GM10847 (cell line): ENCODE measurements around the gene MARCHF9.
A peak's percentile ranks its signal among the peaks of the same experiment; 100 is the strongest.

Experiments
- POLR2A ChIP-seq: IDR thresholded peaks from 2 replicates; pipeline ENCODE4 v1.6.1; 2011; ENCODE audit not compliant: insufficient read length; ENCODE audit errors: extremely low read depth

Gene MARCHF9

DNA sequence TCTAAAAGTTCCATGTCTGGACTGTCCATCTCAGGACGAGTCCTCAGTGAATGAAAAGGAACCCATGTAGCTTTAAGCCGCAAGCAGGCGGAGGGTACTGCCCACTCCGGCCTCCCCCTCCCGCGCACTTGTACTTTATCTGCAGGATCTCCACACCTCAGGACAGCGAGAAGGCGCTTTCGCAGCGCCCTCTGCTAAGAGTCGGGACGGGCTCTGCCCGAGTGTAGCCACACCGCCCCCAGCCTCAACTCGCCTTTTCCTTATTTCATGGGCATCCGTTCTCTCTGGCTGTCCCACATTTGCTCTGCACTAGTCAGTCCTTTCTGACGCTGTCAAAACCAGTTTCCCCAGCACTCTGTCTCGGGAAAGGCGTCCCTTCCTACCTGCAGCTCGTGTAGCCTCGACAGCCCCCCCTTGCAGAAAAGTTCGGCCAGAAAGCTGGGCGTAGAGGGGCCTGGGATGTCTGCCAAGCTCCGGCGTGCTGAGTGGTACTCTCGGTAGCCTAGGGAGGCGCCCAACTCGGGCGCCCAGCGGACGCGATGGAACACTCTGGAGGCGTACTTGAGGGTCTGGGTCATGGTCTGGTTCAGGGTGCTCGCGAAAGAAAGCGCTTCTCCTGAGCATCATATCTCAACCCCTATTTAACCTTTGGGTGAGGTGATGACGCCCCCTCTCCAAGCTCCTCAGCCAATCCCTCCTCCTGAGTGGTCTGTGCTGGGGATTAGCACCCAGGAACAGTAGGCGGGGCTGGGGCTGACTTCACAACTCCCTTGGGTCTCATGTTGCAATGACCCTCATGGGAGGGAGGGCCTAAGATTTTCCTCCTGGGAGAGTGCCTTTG is 11.8 kb downstream of the MARCHF9 start, which contains the start of gene CYP27B1:
TSS of gene CYP27B1 (minus strand) at position 615 of the 841 bp plus-strand sequence. CDS start at position 578, 37 bp downstream.
- TF ChIP-seq POLR2A: no peak

DNA sequence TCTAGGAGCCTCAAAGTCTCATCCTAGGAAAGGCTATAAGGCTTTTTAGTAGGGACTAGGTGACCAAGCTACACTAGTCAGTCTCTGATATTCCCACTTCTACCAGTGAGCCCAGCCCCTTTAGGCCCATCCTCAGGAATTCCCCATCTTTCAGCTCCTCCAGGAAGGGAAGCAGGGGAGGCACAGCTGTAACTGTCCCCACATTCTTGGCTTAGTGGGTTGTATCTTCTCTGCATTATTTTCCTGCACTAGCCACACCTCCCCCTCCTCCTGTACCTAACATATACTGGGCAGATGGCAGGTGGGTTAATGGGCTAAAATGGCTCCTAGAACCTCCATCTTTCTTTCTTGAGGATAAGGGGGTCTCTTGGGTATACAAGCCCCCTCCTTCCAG is 12.4 kb downstream of the MARCHF9 start:
- TF ChIP-seq POLR2A: no peak

DNA sequence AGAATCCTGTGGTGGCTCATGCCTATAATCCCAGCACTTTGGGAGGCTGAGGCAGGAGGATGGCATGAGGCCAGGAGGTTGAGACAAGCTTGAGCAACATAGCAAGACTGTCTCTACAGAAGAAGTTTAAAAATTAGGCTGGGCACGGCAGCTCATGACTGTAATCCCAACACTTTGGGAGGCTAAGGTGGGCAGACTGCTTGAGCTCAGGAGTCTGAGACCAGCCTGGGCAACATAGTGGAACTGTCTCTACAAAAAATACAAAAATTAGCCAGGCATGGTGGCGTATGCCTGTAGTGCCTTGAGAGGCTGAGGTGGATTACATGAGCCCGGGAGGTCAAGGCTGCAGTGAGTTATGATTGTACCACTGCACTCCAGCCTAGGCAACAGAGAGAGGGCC is 13.0 kb downstream of the MARCHF9 start:
- no peak for TF ChIP-seq POLR2A

DNA sequence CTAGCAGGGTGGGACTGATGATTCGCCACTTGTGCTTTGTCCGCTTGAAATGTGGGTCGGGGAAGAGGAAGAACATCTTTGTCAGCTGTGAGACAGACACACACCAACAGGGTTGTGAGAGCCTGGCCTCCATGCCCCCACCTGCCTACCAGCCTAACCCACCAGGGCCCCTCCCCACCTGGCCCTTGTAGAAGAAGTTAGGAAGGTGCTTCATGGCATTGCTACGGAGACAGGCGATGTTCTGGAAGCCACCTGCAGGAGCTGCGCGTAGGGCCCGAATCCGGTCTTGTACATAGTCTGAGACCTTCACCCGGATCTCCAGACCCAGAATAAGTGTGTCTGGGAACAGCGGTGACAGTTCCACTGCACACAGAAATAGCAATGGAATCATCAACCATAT is 14.7 kb downstream of the MARCHF9 start:
- no peak for TF ChIP-seq POLR2A

DNA sequence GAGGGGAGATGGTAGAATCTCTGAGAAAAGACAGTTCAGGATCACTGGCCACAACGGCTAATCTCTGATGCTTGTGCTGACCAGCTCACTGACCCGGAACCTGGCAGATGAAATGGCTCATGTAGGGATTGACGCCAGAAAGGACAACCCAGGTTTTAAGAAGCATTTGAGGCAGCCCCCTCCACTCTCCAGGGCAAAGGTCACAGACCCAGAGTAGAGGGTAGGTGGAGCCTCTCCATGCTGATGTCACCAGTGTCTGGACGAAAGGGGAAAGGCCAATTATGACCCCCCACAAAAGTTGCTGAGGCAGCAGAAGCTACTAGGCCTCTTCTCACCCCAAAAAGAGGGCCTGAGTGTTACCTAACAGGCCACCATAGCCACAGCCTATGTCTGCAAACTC is 15.8 kb downstream of the MARCHF9 start:
- TF ChIP-seq POLR2A: no peak

DNA sequence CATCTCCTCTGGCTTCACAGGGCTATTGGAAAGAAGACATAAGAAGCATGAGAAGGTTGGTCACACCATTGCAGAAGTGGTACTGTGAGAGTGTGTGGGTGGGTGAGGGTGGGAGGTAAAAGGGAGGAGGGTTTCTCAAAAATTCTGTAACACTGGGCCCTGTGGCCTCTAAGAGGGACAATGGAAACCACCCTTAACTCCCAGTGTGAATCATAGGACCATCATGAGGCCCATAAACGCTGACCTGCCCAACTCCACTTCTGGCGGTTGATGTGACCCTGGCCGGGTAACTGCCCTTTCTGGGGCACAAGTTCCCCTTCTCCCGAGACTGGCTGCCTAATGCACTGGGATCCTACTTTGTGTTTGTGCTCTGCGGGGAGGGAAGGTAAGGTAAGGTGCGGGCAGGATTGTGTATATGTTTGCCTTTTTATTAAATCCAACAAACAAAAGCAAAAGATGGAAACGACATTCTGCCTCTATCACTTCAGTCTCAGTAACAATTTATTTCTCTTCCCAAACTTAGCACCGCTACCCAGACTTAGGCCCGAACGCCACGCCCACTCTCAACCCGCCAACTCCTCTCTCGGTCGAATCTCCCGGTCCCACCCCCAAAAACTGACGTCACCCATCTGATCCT is 16.5 kb downstream of the MARCHF9 start:
- no peak for TF ChIP-seq POLR2A

DNA sequence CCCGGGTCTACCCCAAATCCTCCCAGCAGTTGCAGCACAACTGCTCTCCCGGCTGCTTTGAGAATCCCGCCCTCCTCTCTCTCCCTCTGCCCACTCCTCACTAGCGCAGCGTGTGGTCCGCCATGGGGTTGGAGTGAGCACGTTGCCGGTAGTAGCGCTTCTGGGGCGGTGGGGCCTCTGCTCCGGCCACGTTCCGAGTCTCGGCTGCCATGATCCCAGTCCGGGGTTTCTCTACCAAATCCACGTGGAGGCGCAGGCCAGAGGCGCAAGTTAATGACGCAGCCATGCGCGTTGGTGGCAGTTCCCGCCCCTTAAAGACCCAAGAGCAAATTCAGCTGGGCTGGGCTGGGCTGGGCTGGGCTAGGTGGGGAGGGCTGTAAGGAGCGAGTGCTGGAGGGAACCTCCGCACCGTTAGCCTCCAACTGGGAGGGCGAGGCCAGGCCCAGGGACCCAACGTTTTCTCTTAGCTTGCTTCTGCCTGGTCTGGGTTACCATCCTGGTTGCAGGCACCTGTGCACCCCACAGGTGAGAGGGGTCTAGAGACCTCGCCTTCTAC is 17.0 kb downstream of the MARCHF9 start, which contains the start of gene METTL1:
TSS of gene METTL1 (minus strand) at position 233 of the 556 bp plus-strand sequence. CDS start at position 211, 22 bp downstream.
- peak; percentile 66 for TF ChIP-seq POLR2A

DNA sequence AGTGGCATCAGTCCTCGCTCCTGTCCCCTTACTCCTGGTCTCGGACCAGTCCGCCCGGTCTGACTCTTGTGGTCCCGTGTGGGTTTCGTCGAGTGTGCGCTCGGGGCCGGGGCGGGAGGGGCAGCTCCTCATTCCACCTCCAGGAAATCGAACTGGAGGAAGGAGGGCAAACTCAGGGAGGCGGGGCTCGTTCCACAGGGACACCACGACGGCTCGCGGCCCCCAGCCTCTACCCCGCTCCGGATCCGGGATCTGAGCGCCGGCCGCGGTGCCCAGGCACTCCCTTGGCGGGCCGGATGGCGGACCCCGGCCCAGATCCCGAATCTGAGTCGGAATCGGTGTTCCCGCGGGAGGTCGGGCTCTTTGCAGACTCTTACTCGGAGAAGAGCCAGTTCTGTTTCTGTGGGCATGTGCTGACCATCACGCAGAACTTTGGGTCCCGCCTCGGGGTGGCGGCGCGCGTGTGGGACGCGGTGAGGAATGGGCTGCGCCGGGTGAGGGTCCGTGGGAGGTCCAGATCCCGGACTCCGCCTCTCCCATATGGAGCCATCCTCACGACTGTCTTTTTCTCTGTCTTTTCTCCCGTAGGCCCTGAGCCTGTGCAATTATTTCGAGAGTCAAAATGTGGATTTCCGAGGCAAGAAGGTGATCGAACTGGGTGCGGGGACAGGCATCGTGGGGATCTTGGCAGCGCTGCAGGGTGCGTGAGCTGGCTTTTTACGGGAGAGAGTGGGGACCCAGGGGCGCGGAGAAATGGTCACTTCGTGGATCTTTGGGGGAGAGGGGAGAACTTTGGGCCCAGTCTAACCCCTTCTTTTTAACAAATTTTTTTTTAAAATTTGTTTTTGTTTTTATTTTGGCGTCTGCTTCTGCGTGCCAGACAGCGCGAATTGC is 17.8 kb downstream of the MARCHF9 start, which contains the start of gene EEF1AKMT3:
TSS of gene EEF1AKMT3 (plus strand) at position 186 of the 894 bp plus-strand sequence. CDS start at position 297, 111 bp downstream.
- TF ChIP-seq POLR2A: no peak

DNA sequence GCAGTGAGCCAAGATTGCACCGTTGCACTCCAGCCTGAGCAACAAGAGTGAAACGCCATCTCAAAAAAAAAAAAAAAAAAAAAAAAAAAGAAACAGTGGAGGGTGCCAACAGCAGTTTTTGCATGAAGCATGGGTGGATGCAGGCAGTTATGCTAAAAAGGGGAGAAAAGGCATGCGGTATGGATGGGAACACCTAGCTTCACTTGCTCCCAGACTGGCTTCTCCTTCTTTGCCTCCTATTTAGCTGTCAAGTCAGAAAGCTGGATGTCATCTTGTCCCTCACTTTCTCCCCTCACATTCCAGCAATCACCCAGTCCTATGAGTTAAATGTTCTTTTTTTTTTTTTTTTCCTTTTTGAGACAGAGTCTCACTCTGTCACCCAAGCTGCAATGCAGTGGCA is 20.1 kb downstream of the MARCHF9 start:
- no peak for TF ChIP-seq POLR2A

DNA sequence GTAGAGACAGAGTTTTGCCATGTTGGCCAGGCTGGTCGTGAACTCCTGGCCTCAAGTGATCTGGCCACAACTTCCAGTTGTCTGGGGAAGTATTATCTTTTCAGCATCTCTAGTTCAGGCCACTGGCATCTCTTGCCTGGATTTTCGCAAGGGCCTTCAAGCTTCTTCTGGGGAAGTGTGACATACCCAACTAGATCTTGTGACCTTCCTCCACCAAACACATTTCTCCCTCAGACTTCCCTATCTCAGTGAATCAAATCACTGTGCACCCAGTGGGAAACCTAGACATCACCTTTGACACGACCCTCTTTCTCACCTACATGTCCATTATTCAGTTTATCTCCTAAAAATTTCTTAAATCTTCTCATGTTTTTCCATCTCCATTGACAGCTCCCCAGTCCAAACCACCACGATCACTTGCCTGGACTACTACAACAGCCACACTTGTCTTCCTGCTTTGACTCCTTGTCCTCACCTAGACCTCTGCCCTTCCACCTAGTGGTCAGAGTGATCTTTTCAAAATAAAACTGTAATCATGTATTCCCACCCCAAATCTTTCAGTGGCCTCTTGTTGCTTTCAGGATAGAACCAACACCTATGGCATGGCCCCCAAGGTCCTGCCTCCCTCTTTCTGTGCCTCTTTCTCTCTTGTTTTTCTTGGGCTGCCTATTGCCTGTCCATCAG is 20.8 kb downstream of the MARCHF9 start:
- no peak for TF ChIP-seq POLR2A

DNA sequence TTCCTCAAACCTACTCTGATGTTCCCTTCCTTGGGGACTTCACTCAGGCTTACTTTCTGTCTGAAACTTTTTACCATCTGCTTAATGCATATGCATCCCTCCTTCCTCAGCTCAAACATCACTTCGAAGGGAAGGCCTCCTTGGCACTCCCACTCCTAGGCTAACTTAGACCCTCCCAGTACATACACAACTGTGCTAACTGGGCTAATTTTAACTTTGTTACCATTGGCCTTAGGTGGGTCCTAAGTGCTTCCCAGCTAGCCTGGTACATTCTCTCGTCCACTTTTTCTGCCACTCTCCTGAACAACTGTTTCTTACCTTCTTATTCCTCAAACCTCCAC is 21.3 kb downstream of the MARCHF9 start:
- no peak for TF ChIP-seq POLR2A

DNA sequence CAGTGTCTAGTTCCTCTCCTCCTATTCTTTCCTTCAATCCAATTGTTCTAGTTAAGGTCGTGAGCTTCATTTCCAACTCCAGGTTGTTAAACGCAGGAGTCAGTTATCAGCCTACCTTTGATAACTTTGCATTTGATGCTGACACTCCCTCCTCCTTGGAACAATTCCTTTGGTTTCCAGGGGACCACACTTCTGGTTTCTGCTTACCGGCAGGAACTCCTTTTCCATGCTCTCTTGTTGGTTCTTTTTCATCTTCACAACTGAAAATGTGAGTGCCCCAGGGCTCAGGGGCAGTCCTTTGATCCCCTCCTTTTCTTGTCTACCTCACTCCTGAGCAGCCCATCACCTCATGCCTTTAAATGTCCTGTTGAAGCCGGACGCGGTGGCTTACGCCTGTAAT is 22.5 kb downstream of the MARCHF9 start:
- TF ChIP-seq POLR2A: no peak

DNA sequence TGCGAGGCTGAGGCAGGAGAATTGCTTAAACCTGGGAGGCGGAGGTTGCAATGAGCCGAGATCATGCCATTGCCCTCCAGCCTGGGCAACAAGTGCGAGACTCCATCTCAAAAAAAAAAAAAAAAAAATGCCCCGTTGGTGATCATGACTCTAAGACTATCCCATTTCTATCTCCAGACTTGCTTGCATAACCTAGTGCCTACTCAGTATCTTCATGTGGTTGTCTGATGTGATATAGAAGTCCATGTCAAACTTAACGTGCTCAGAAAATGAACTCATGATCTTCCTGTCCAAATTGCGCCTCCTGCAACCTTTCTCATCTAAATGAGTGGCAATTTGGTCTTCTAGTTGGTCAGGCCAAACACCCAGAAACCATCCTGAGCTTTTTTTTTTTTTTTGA is 23.0 kb downstream of the MARCHF9 start:
- TF ChIP-seq POLR2A: no peak

DNA sequence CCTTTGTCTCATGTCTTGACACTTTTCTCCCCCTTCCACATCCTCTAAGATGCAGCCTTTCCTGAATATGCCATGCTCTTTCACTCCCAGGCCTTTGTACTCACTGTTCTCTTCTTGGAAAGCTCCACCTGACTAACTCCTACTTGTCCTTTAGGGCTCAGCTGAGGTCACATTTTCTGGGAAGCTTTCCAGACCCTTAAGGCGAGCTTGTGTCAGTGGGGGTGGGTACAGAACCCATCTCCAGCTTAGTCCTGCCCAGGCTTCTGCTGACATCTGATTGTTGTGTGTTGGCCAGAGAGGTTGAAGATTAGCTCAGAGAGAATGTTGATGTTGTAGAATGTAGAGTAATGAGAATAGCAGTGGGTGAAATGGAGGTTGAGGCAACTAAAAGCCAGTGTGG is 24.8 kb downstream of the MARCHF9 start:
- no peak for TF ChIP-seq POLR2A
